PC-9 (cell line): ENCODE measurements around the gene NYNRIN. TPM values are rescaled to one million over a fixed set of nuclear protein-coding genes. Genes with fewer than 3 reads are reported as not detected.

Experiments used
- BruUV-seq: library from RNA; stranded (reverse); fragments of 400-500 nt; replicated peaks from 2 replicates; lab custom pipeline; 2021; lab: Mats Ljungman, UMichigan
- CTCF ChIA-PET: fragments of 300-600 bp; sonication (Branson Sonifier 250); formaldehyde crosslinking; loops from one replicate; lab custom pipeline; 2022; ENCODE audit warnings: antibody characterized with exemption; lab: Charles Lee
- POLR2A ChIA-PET: fragments of 300-600 bp; sonication (Branson Sonifier 250); formaldehyde crosslinking; loops from one replicate; lab custom pipeline; 2022; ENCODE audit warnings: antibody characterized with exemption; ENCODE audit not compliant: unreplicated experiment; lab: Charles Lee
- DNase-seq, 2 experiments: peaks; one replicate each; pipeline versions ENCODE4 v3.0.0 to v3.0.0-alpha.2; 2015 to 2022; ENCODE audit warnings: mixed read lengths in 1 of 2
- H2AFZ ChIP-seq: fragments of 200-600 bp; sonication (generic); 2 replicates; pipeline ENCODE4 v1.8.1; 2017; ENCODE audit warnings: antibody characterized with exemption
- H3F3A ChIP-seq: fragments of 200-600 bp; sonication (generic); 2 replicates; pipeline ENCODE4 v1.8.1; 2017; ENCODE audit warnings: antibody characterized with exemption, mild to moderate bottlenecking, low read depth; ENCODE audit not compliant: insufficient read depth
- H3K27ac ChIP-seq: fragments of 200-600 bp; sonication (generic); 2 replicates; pipeline ENCODE4 v1.6.1; 2016; ENCODE audit warnings: mixed run types
- H3K27me3 ChIP-seq: fragments of 200-600 bp; sonication (generic); 2 replicates; pipeline ENCODE4 v1.6.1; 2016; ENCODE audit warnings: low read depth, mixed run types; ENCODE audit not compliant: insufficient read depth
- H3K36me3 ChIP-seq: fragments of 200-600 bp; sonication (generic); 2 replicates; pipeline ENCODE4 v1.6.1; 2016; ENCODE audit warnings: low read depth, mixed run types
- H3K4me1 ChIP-seq: fragments of 200-600 bp; sonication (generic); replicated peaks from 2 replicates; pipeline ENCODE4 v1.6.1; 2016; ENCODE audit warnings: mixed run types; ENCODE audit not compliant: insufficient read depth
- H3K4me2 ChIP-seq: fragments of 200-600 bp; sonication (generic); 2 replicates; pipeline ENCODE4 v1.6.1; 2017; ENCODE audit warnings: mixed run types
- H3K4me3 ChIP-seq: fragments of 200-600 bp; sonication (generic); 2 replicates; pipeline ENCODE4 v1.6.1; 2016; ENCODE audit warnings: mixed run types
- H3K79me2 ChIP-seq: fragments of 200-600 bp; sonication (generic); 2 replicates; pipeline ENCODE4 v1.6.1; 2017; ENCODE audit warnings: low read depth, mixed run types
- H3K9me2 ChIP-seq: fragments of 200-600 bp; sonication (generic); 2 replicates; pipeline ENCODE4 v1.8.1; 2017; ENCODE audit warnings: mild to moderate bottlenecking; ENCODE audit not compliant: insufficient read depth
- H3K9me3 ChIP-seq: fragments of 200-600 bp; sonication (generic); 2 replicates; pipeline ENCODE4 v1.8.1; 2016; ENCODE audit warnings: low read depth; ENCODE audit not compliant: insufficient read depth
- H4K20me1 ChIP-seq: fragments of 200-600 bp; sonication (generic); 2 replicates; pipeline ENCODE4 v1.8.1; 2017; ENCODE audit not compliant: insufficient read depth
- EZH2 ChIP-seq: fragments of 200-600 bp; sonication (generic); IDR thresholded peaks from 2 replicates; pipeline ENCODE4 v1.8.0; 2017; ENCODE audit warnings: antibody characterized with exemption, low read depth
- intact Hi-C: fragments of 100-400 bp; cut with micrococcal nuclease; formaldehyde crosslinking; loops from one replicate; pipeline ENCODE4 v1.10.0; 2022; ENCODE audit not compliant: unreplicated experiment
- total RNA-seq: library from RNA; stranded (reverse); gene quantifications from 2 replicates; pipeline ENCODE4 v1.2.3, GENCODE V29; 2021
- TF ChIP-seq, protein P1 (sequence below): fragments of 200-600 bp; sonication (generic); conservative IDR thresholded peaks from 2 replicates; pipeline ENCODE4 v1.6.1; 2017; ENCODE audit warnings: mixed run types, antibody characterized with exemption, mild to moderate bottlenecking, moderate library complexity

NYNRIN gene
- total RNA-seq, 1 experiment from 2014 or later: 17.7 TPM

DNA sequence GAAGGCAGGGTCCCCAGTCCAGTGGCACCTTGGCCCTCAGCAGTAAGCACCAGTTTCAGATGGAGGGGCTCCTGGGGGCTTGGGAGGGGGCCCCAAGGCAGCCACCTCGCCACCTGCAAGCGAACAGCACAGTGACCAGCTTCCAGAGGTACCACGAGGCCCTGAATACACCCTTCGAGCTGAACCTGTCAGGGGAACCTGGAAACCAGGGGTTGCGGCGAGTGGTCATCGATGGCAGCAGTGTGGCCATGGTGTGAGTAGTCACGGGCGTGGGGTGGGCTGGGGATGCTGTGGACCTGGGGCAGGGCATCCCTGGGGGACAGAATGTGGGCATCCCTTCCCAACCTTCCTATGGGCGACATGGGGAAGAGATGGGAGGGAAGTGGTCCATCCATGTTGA lies 11.2 kb downstream of the NYNRIN start:
- no peaks in the 10 kb centered on the region for H3K27me3 ChIP-seq
- H3K4me3 ChIP-seq: no peak overlapping the region
- H3F3A ChIP-seq: no peaks in the 10 kb centered on the region
- no peaks in the 10 kb centered on the region for H3K79me2 ChIP-seq
- no peaks in the 10 kb centered on the region for H4K20me1 ChIP-seq
- BruUV-seq: no TSS peak
- H3K36me3 ChIP-seq: no peaks in the 10 kb centered on the region
- ChIA-PET POLR2A (no interaction called here), CTCF (interaction anchor here (0.7 kb wide), 1 partner anchor 31 kb away, joined by 4 read pairs; no protein-coding TSS in a partner anchor)
- no peak for DNase-seq
- no peak overlapping the region for H2AFZ ChIP-seq
- H3K27ac ChIP-seq: no peak overlapping the region
- TF ChIP-seq EZH2: no peak
- TF ChIP-seq, protein P1, sequence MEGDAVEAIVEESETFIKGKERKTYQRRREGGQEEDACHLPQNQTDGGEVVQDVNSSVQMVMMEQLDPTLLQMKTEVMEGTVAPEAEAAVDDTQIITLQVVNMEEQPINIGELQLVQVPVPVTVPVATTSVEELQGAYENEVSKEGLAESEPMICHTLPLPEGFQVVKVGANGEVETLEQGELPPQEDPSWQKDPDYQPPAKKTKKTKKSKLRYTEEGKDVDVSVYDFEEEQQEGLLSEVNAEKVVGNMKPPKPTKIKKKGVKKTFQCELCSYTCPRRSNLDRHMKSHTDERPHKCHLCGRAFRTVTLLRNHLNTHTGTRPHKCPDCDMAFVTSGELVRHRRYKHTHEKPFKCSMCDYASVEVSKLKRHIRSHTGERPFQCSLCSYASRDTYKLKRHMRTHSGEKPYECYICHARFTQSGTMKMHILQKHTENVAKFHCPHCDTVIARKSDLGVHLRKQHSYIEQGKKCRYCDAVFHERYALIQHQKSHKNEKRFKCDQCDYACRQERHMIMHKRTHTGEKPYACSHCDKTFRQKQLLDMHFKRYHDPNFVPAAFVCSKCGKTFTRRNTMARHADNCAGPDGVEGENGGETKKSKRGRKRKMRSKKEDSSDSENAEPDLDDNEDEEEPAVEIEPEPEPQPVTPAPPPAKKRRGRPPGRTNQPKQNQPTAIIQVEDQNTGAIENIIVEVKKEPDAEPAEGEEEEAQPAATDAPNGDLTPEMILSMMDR: no peak
- no peaks in the 10 kb centered on the region for H3K9me3 ChIP-seq
- H3K9me2 ChIP-seq: no peaks in the 10 kb centered on the region
- no peaks in the 10 kb centered on the region for H3K4me1 ChIP-seq
- intact Hi-C loops: no loop called here
- no peak overlapping the region for H3K4me2 ChIP-seq

DNA sequence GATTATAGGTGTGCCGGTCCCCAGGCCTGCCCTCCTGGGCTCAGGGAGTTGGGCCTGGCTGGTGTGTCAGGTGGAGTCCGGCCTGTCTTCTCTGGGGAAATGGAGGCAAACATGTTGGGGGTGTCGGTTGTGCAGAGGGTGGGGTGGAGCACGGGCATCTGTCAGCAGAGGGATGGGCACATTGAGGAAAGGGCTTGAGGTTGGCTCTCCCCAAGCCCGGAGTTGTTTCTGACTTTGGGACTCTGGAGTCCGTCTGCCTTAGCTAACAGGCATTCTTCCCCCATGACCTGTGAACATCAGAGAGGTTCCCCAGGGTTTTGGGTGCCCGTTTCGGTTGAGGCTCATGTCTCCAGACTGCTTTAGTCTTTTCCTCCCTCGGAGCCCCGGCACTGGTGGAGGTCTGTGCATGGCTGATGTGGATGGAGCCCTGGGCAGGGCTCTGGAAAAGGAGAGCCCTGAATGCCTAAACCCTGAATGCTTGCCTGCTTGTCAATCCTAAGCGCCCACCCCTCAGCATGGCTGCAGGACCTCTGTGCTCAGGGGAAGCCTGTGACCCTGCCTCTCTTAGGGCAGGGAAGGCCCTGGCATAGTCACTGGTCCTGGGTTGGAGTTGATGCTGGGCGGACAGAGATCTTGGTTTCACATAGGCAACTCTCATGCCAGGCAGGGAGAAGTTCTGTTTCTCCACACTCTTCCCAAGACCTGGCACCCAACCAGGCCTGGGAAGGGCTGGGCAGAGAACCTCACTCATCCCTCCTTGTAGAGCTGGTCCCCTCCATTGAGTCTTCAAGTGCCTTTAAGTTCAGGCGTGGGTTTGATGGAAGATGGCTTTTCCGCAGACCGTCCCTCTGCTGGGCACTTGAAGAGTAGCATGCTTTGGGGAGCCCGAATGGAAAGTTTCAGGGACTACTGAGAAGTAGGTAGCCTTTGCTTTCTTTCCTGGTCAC lies 12.9 kb downstream of the NYNRIN start:
- TF ChIP-seq EZH2: no peak
- TF ChIP-seq, protein P1: peak; percentile 72
- H3K9me2 ChIP-seq: no peaks in the 10 kb centered on the region
- DNase-seq: peak in 1 of 2 experiments; percentile 27
- intact Hi-C loops: loop anchor here (1.0 kb wide), 1 partner anchor 46 kb away; no protein-coding TSS in a partner anchor
- H3K79me2 ChIP-seq: no peaks in the 10 kb centered on the region
- no peaks in the 10 kb centered on the region for H3K36me3 ChIP-seq
- ChIA-PET POLR2A (no interaction called here), CTCF (no interaction called here)
- no peaks in the 10 kb centered on the region for H3K9me3 ChIP-seq
- H4K20me1 ChIP-seq: no peaks in the 10 kb centered on the region
- no TSS peak for BruUV-seq
- H2AFZ ChIP-seq: no peak overlapping the region
- no peak overlapping the region for H3K4me2 ChIP-seq
- H3K4me1 ChIP-seq: no peaks in the 10 kb centered on the region
- no peaks in the 10 kb centered on the region for H3K27me3 ChIP-seq
- H3K4me3 ChIP-seq: no peak overlapping the region
- H3K27ac ChIP-seq: no peak overlapping the region
- no peaks in the 10 kb centered on the region for H3F3A ChIP-seq

DNA sequence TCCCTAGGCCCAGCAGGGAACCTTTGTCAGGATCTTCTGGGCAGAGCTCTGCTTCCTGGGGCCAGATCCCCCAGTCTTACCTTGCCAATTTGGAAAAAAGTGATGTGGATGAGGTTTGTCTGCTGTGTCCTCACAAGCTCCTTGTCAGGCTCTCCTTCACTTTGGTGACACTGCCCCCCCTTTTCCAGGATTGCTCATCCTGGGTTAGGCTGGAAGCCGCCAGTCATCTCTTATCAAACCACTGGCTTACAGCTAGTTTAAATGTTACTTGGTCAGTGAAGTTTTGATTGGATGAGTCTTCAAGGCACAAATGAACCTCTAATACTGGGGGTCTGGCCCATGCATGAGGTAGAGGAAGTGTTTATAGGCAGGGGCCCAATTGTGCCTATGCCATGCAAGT lies 15.3 kb downstream of the NYNRIN start:
- TF ChIP-seq EZH2: no peak
- TF ChIP-seq, protein P1: no peak
- no peak for DNase-seq
- Histone ChIP-seq H3K79me2 (no peaks in the 10 kb centered on the region), H3K4me3 (no peak overlapping the region), H3K27ac (no peak overlapping the region), H3K4me1 (no peaks in the 10 kb centered on the region), H3K36me3 (no peaks in the 10 kb centered on the region), H3K27me3 (no peaks in the 10 kb centered on the region), H3K9me3 (no peaks in the 10 kb centered on the region), H3K4me2 (no peak overlapping the region), H3F3A (no peaks in the 10 kb centered on the region), H2AFZ (no peak overlapping the region), H4K20me1 (no peaks in the 10 kb centered on the region), H3K9me2 (no peaks in the 10 kb centered on the region)
- CTCF ChIA-PET: no interaction called here
- no TSS peak for BruUV-seq
- POLR2A ChIA-PET: no interaction called here
- intact Hi-C loops: no loop called here
